ENCODE measurements around the gene SLC19A1.

Gene SLC19A1

DNA sequence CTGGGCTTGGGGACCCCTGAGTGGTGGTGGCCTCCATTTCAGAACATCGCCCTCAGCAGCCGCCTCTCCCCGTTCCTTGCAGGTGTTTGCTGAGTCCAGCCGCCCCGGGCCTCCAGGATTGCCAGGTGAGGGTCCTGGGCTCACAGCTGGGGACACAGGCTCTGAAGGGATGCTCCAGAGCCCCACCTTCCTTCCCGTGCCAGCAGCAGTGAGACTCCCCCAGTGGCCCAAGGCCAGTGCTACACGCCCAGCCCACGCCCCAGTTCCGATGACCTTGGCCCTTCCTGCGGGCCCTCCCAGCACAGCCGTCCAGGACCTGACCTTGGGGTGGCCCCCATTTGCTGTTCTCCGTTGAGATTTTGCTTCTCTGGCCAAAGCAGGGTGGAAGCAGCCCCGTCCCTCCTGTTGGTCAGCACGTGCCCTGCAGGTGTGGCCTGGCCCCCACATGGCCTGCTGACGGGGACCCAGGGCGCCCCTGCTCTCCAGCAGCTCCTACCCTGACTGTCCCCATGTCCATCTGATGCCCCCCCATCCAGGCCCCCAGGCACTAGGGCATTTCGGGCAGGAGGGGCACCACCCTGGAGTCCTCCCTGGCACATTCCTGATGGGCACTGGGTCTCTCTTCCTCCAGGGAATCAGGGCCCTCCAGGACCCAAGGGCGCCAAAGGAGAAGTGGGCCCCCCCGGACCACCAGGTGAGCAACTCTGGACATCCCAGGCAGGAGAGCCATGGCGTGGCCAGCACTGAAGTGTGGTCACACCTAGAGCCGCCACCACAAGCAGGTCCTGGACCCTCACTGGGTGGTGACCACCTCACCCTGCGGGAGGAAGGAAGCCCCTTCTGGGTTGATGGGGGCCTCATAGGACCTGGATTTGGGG, 45.0 kb downstream of the SLC19A1 start:
- no peak for DNase-seq (ENCODE audit: low read depth in 1 of 2, low spot score in 1 of 2)
- no peak overlapping the region for H3K27ac ChIP-seq (replicated peaks)
- H3K4me3 ChIP-seq (replicated peaks; ENCODE audit: insufficient read depth, low read length) = no peak overlapping the region
- TF ChIP-seq POLR2AphosphoS5 (IDR thresholded peaks at IDR 0.05; ENCODE audit: low read depth) (no peak), GABPA (IDR thresholded peaks at IDR 0.05; ENCODE audit: low read depth) (no peak), SPI1 (IDR thresholded peaks at IDR 0.05; ENCODE audit: borderline replicate concordance, low read depth) (no peak)
- TF ChIP-seq, protein P1, sequence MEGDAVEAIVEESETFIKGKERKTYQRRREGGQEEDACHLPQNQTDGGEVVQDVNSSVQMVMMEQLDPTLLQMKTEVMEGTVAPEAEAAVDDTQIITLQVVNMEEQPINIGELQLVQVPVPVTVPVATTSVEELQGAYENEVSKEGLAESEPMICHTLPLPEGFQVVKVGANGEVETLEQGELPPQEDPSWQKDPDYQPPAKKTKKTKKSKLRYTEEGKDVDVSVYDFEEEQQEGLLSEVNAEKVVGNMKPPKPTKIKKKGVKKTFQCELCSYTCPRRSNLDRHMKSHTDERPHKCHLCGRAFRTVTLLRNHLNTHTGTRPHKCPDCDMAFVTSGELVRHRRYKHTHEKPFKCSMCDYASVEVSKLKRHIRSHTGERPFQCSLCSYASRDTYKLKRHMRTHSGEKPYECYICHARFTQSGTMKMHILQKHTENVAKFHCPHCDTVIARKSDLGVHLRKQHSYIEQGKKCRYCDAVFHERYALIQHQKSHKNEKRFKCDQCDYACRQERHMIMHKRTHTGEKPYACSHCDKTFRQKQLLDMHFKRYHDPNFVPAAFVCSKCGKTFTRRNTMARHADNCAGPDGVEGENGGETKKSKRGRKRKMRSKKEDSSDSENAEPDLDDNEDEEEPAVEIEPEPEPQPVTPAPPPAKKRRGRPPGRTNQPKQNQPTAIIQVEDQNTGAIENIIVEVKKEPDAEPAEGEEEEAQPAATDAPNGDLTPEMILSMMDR (IDR thresholded peaks at IDR 0.05; ENCODE audit: insufficient read depth, low read length) = no peak
- TF ChIP-seq, protein P2, sequence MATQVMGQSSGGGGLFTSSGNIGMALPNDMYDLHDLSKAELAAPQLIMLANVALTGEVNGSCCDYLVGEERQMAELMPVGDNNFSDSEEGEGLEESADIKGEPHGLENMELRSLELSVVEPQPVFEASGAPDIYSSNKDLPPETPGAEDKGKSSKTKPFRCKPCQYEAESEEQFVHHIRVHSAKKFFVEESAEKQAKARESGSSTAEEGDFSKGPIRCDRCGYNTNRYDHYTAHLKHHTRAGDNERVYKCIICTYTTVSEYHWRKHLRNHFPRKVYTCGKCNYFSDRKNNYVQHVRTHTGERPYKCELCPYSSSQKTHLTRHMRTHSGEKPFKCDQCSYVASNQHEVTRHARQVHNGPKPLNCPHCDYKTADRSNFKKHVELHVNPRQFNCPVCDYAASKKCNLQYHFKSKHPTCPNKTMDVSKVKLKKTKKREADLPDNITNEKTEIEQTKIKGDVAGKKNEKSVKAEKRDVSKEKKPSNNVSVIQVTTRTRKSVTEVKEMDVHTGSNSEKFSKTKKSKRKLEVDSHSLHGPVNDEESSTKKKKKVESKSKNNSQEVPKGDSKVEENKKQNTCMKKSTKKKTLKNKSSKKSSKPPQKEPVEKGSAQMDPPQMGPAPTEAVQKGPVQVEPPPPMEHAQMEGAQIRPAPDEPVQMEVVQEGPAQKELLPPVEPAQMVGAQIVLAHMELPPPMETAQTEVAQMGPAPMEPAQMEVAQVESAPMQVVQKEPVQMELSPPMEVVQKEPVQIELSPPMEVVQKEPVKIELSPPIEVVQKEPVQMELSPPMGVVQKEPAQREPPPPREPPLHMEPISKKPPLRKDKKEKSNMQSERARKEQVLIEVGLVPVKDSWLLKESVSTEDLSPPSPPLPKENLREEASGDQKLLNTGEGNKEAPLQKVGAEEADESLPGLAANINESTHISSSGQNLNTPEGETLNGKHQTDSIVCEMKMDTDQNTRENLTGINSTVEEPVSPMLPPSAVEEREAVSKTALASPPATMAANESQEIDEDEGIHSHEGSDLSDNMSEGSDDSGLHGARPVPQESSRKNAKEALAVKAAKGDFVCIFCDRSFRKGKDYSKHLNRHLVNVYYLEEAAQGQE (IDR thresholded peaks at IDR 0.05; ENCODE audit: insufficient replicate concordance, low read depth) = no peak
- H3K27me3 ChIP-seq (ENCODE audit: insufficient read depth, poor library complexity, severe bottlenecking) = no peaks in the 10 kb centered on the region

DNA sequence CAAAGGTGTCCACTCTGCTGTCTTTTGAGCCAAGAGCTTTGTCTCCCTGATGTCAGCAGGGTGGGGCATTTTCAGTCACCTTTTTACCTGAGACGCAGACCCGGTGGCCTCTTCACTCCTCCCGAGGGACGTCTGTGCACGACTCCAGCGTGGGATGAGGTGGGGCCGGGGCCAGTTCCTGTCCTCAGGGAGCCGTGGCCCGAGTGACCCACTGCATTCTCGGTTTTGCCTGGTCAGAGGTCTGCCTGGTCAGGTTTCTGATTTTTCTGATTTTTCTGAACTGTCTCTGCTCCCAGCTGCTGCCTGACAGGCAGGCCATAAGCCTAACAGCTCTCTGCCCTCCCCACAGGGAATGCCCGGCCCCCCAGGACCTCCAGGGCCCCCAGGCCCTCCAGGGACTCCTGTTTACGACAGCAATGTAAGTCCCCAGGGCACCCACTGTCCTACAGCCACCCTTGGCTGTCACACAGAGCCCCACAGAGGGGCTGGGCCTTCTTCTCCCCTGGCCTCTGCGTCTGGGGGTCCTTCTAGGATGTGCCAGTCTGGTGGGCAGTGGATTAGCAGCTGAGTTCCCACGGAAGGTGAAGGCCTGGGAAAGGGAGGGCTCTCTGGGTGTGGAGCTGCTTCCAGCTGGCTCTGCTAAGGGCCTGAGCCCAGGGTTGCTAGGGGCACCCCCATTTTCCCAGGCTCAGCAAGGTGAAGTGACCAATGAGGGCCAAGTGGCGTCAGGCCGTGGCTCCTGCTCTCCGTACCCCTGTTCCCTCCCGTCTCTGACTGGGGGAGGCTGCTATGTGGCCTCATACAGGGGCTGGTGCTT, 45.9 kb downstream of the SLC19A1 start:
- no peak for DNase-seq (ENCODE audit: low read depth in 1 of 2, low spot score in 1 of 2)
- TF ChIP-seq, protein P1 (IDR thresholded peaks at IDR 0.05; ENCODE audit: insufficient read depth, low read length) = no peak
- TF ChIP-seq GABPA (IDR thresholded peaks at IDR 0.05; ENCODE audit: low read depth) (no peak), SPI1 (IDR thresholded peaks at IDR 0.05; ENCODE audit: borderline replicate concordance, low read depth) (no peak)
- TF ChIP-seq, protein P2 (IDR thresholded peaks at IDR 0.05; ENCODE audit: insufficient replicate concordance, low read depth) = no peak
- no peaks in the 10 kb centered on the region for H3K27me3 ChIP-seq (ENCODE audit: insufficient read depth, poor library complexity, severe bottlenecking)

DNA sequence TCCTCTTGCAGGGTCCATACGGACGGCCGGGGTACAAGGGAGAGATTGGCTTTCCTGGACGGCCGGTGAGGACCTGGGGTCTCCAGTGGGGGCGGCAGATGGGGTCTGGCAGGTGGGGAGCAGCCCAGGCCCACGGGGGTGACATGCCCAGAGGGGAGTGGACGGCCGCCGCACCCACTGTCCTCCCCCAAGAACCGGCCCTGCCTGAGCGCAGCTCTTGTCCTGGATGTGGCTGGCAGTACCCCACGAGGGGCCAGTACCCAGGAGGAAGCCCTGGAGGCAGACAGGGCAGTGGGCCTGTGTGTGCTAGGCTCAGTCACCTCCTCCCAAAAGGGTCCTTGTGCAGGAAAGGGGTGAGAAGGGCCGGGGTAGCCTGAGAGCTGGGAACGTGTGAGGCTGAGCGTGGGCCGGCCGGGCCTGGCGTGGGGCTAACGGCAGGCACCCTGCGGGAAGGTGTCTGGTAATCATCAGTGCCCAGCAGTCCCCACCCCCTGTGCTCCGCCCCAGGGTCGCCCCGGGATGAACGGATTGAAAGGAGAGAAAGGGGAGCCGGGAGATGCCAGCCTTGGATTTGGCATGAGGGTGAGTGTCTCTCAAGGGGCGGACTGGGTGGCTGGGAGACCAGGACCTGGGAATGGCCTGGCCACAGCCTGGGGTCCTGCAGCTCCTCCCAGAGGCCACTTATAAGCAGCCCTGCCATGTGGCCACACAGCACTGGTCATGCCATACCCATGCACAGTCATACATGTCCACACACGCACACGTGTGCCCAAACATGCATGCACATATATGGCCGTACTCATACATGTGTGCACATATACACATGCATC, 47.2 kb downstream of the SLC19A1 start:
- TF ChIP-seq SPI1 (IDR thresholded peaks at IDR 0.05; ENCODE audit: borderline replicate concordance, low read depth) (no peak), GABPA (IDR thresholded peaks at IDR 0.05; ENCODE audit: low read depth) (no peak), POLR2AphosphoS5 (IDR thresholded peaks at IDR 0.05; ENCODE audit: low read depth) (no peak)
- TF ChIP-seq, protein P2 (IDR thresholded peaks at IDR 0.05; ENCODE audit: insufficient replicate concordance, low read depth) = no peak
- TF ChIP-seq, protein P1 (IDR thresholded peaks at IDR 0.05; ENCODE audit: insufficient read depth, low read length) = no peak
- Histone ChIP-seq H3K27me3 (ENCODE audit: insufficient read depth, poor library complexity, severe bottlenecking) (no peaks in the 10 kb centered on the region), H3K27ac (replicated peaks) (no peak overlapping the region), H3K4me3 (replicated peaks; ENCODE audit: insufficient read depth, low read length) (no peak overlapping the region)
- no peak for DNase-seq (ENCODE audit: low read depth in 1 of 2, low spot score in 1 of 2)

More for the DNA sequence above, 45.9 kb downstream of the SLC19A1 start:
- no peak overlapping the region for H3K4me3 ChIP-seq (replicated peaks; ENCODE audit: insufficient read depth, low read length)
- no peak overlapping the region for H3K27ac ChIP-seq (replicated peaks)

Data from HL-60 (cell line).